HEK293T (cell line): ENCODE measurements around the gene IMPACT.

Experiments used
- FOXA1 ChIP-seq: fragments of 450-650 bp; IDR thresholded peaks from 2 replicates; pipeline ENCODE4 v1.6.1; 2016; ENCODE audit warnings: mild to moderate bottlenecking
- LEF1 ChIP-seq: fragments of 450-650 bp; IDR thresholded peaks from 2 replicates; pipeline ENCODE4 v1.6.1; 2017; ENCODE audit warnings: mild to moderate bottlenecking, borderline replicate concordance
- NFRKB ChIP-seq: fragments of 450-650 bp; IDR thresholded peaks from 2 replicates; pipeline ENCODE4 v1.6.1; 2016; ENCODE audit warnings: mild to moderate bottlenecking, moderate library complexity
- PKNOX1 ChIP-seq: fragments of 450-650 bp; IDR thresholded peaks from 2 replicates; pipeline ENCODE4 v1.6.1; 2016
- SP1 ChIP-seq: fragments of 450-650 bp; IDR thresholded peaks from 2 replicates; pipeline ENCODE4 v1.6.1; 2017
- SUZ12 ChIP-seq: fragments of 450-650 bp; IDR thresholded peaks from 2 replicates; pipeline ENCODE4 v1.6.1; 2016; ENCODE audit warnings: mild to moderate bottlenecking
- TARDBP ChIP-seq: fragments of 450-650 bp; IDR thresholded peaks from 2 replicates; pipeline ENCODE4 v1.6.1; 2016
- ZNF384 ChIP-seq: fragments of 450-650 bp; IDR thresholded peaks from 2 replicates; pipeline ENCODE4 v1.6.1; 2016

- TF ChIP-seq FOXA1 (no peak), TARDBP (no peak), SP1 (no peak), PKNOX1 (no peak), NFRKB (no peak), SUZ12 (no peak), ZNF384 (peak; percentile 67; the same call in 1 of the 2 replicates), LEF1 (no peak)
Measured at GRCh38 chr18:24396082-24396633, 30.3 kb upstream of the IMPACT start.
